Epithelial cell of proximal tubule (primary cell): ENCODE data around the gene STARD10. TPM values are rescaled to one million over a fixed set of nuclear protein-coding genes. Genes with fewer than 3 reads are reported as not detected.

Source experiments
- DNase-seq: peaks from one replicate; pipeline ENCODE4 v3.0.0-alpha.2; 2011; ENCODE audit warnings: low read depth
- H3K4me3 ChIP-seq: 2 replicates; pipeline ENCODE4 v1.5.1; 2011; ENCODE audit warnings: low read depth, mild to moderate bottlenecking, low read length
- total RNA-seq: library from RNA; depleted of rRNA; stranded (reverse); fragments of >200 nt; gene quantifications from 2 replicates; pipeline ENCODE4 v1.2.3, GENCODE V29; 2015
- TF ChIP-seq, protein P1 (sequence below): conservative IDR thresholded peaks from 2 replicates; pipeline ENCODE4 v1.5.1; 2012; ENCODE audit warnings: low read depth, mild to moderate bottlenecking, low read length

Gene STARD10
- total RNA-seq, 1 donor from 2014 or later, result 54.8 TPM

DNA sequence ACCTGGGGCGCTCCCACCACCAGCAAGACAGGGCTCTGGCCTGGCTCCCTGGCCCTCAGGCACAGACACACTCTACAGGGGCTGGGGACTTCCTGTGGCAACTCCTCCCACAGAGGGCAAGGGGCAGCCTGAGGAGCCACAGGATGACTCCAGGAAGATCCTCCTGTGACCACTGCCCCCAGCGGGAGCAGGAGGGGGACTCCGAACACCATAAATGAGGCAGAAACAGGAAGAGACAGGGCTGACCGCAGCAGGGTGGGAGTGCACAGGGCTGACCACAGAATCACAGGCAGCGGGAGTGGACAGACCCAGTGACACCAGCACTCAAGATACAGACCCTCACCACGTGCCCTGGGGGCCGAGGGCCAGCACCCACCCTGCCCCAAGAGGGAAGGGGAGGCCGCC lies 52.4 kb downstream of the STARD10 start:
- TF ChIP-seq, protein P1, sequence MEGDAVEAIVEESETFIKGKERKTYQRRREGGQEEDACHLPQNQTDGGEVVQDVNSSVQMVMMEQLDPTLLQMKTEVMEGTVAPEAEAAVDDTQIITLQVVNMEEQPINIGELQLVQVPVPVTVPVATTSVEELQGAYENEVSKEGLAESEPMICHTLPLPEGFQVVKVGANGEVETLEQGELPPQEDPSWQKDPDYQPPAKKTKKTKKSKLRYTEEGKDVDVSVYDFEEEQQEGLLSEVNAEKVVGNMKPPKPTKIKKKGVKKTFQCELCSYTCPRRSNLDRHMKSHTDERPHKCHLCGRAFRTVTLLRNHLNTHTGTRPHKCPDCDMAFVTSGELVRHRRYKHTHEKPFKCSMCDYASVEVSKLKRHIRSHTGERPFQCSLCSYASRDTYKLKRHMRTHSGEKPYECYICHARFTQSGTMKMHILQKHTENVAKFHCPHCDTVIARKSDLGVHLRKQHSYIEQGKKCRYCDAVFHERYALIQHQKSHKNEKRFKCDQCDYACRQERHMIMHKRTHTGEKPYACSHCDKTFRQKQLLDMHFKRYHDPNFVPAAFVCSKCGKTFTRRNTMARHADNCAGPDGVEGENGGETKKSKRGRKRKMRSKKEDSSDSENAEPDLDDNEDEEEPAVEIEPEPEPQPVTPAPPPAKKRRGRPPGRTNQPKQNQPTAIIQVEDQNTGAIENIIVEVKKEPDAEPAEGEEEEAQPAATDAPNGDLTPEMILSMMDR, result no peak
- no peak overlapping the region for H3K4me3 ChIP-seq
- no peak for DNase-seq

DNA sequence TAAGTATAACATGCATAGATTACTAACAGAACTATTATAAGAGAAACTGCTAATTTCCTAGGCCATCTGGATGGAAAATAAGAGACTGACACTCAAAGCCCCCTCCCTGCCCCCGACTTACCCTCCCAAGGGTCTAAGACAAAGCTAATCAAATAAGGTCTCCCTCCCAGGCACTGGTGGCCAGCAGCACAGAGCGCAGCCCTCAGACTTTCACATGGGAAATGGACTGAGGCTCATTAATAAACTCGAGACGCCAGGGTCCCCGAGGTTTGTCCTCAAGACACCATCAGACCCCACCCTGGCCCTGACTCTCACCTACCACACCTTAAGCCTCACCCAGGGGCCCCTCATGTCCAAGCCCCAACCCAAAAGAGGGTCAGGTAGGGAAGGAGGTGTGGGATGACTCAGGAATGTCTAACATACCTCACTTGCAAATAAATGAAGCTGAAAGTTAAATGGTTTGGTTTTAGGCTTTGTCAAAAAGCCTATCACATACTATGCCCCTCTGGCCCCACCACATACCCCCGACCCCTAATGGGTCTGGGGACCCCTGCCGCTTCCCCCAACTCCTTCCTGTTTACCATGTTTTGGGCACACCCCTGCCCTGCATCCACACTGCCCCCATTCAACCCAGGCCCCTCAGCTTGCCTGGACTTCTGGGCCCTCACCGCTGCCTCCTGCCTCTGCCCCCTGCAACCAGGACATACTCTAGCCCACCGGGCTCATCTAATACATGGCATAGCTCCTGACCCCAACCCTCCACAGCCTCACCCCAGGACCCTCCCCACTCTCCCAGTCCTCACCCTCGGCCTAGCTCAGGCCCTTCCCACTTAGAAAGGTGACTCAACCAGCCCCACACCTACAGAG lies 53.1 kb downstream of the STARD10 start:
- no peak overlapping the region for H3K4me3 ChIP-seq
- TF ChIP-seq, protein P1, result no peak
- no peak for DNase-seq

DNA sequence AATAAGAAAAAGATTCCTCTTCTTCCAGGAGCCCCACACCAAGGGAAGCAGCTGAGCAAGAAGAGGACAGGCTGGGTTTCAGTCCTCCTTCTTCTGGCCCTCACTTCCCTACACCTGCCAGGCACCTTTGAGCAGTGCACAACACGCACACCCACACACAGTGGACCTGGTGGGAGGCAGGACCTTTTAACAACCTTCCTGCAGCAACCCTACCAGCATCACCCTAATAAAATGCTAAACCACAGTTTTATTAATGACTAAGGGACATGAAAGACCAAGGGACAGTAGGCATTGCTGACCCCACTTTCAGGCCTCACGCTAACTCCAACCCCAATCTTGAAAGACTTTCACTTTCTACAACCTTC lies 53.8 kb downstream of the STARD10 start:
- TF ChIP-seq, protein P1, result no peak
- no peak for DNase-seq
- H3K4me3 ChIP-seq, result no peak overlapping the region

DNA sequence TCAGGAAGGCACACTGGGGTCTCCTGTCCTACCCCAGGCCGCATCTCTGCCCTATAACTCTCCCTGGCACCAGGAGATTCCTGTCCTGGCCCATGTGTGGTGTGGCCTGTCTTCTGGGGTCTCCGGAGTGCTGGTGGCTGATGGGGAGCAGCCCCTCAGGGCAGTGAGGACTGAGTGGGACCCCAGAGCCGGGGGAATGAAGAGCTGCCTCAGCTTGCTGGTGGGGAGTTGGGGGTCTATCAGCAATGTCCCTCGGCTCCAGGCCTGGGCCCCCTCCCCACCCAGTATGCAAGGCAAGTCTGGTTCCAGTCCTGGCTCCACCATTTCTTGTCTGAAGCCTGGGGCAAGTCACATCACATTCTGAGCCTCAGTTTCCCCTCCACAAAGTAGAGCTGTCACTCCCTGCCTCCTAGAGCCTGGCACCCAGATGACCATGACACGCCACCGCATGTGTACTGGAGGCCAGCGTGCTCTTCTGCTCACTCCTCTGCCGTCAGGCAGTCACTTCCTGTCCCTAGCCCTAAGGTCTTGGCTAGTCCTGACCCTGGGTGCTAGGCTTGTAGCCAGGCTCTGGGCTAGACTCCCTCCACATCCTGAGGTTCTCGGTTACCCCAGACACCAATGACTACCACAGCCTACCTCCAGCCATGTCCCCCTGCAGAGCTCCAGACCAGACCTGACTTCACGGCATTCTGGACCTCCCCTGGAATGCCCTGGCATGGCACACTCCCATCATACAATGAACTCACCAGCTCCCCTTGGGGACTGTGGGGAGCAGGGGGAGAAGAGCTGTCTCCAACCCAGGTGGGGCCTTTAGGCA lies 54.4 kb downstream of the STARD10 start:
- TF ChIP-seq, protein P1, result no peak

DNA sequence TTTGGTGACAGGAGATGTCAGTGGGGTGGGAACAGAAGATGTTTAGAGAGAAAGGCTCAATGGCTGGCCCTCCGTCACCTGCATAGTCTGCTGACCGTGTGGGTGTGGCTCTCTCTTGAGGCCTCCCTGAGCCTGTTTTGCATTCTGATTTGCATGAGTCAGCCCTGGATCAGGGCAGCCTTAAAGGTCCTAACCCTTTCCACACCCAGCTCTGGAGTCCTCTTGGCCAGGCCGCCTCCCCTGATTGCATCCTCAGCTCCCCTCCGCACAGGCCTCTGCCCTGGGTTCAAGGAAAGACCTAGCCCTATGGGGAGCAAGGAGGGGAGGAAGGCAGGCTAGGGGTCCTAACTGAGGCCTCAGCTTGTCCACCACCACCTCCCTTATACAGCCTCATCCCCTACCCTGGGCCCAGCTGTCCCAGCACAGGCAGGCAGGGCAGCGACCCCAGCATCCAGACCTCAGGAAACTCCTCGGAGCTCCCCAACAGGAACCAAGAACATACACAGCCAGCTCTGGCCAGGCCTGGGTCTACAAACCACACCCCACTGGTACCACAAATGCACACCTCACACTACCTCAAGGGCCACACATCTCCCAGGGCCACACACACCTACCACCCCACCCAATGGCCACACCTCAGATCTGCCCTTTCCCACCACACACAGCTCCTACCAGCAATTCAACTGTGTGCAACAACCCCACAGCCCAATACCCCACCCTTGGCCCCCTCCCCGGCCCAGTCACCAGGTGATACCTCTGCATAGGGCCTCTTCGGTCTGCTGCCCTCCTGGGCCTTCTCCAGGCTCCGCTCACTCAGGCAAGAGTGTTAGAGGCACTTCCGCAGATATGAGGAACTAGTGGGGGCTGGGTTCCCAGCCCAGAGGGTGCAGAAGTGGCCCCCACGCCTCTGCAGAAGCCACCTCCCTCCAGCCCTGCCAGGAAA lies 55.4 kb downstream of the STARD10 start:
- TF ChIP-seq, protein P1, result no peak
- DNase-seq, result no peak
- H3K4me3 ChIP-seq, result no peak overlapping the region

More for the DNA sequence above, 54.4 kb downstream of the STARD10 start:
- DNase-seq, result no peak
- H3K4me3 ChIP-seq, result no peak overlapping the region

DNA sequence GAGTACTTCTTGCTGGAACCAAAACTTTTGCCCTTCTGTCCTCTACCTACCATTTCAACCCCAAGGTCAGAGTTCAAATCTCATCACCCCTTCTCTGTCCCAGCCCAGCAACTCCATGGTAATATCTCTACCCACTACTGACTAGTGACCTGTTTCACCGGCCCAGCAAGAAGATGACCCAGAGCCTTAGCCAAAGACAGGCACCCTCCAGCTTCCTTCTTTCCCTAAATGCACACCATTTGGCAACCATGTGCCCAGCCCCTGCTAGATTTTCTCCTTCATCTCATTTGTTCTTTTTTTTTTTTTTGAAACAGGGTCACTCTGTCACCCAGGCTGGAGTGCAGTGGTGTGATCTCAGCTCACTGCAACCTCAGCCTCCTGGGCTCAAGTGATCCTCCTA lies 56.5 kb downstream of the STARD10 start:
- DNase-seq, result no peak
- no peak overlapping the region for H3K4me3 ChIP-seq
- TF ChIP-seq, protein P1, result no peak
